IMR-90 (cell line): ENCODE results near the gene NR1I2. TPM values are rescaled to one million over a fixed set of nuclear protein-coding genes. Genes with fewer than 3 reads are reported as not detected.

Source experiments
- ATAC-seq: fragments of 200-7000 bp; cut with Tn5 transposase; 2 replicates; pipeline ENCODE4 v1.9.1; 2020; ENCODE audit warnings: low read depth, mild to moderate bottlenecking, moderate library complexity
- BruUV-seq: library from RNA; stranded (reverse); fragments of 400-500 nt; replicated peaks from 2 replicates; lab custom pipeline; 2021; lab: Mats Ljungman, UMichigan
- CTCF ChIA-PET: fragments of 300-600 bp; formaldehyde crosslinking; extraction: SDS; loops from one replicate; lab custom pipeline; 2021; ENCODE audit warnings: antibody characterized with exemption; lab: Yijun Ruan, JAX
- POLR2A ChIA-PET: fragments of 300-600 bp; sonication (Branson Sonifier 250); formaldehyde crosslinking; loops from one replicate; lab custom pipeline; 2022; ENCODE audit warnings: antibody characterized with exemption; ENCODE audit not compliant: unreplicated experiment; lab: Charles Lee
- DNase-seq: peaks from one replicate; pipeline ENCODE4 v3.0.0; 2013
- H2AFZ ChIP-seq: replicated peaks from 2 replicates; pipeline ENCODE3; 2013; ENCODE audit warnings: low read length, mild to moderate bottlenecking; ENCODE audit not compliant: poor library complexity
- H2AK5ac ChIP-seq: 2 replicates; pipeline ENCODE4 v1.6.1; 2013; ENCODE audit warnings: low read depth, low read length, inconsistent platforms
- H2AK9ac ChIP-seq: replicated peaks from 2 replicates; pipeline ENCODE3; 2013; ENCODE audit warnings: mild to moderate bottlenecking, low read depth, low read length, moderate library complexity; ENCODE audit not compliant: poor library complexity
- H2BK120ac ChIP-seq: 2 replicates; pipeline ENCODE4 v1.6.1; 2013; ENCODE audit warnings: low read depth, low read length, inconsistent platforms
- H2BK15ac ChIP-seq: 3 replicates; pipeline ENCODE4 v1.6.1; 2013; ENCODE audit warnings: low read depth, low read length, inconsistent platforms
- H2BK20ac ChIP-seq: 2 replicates; pipeline ENCODE4 v1.6.1; 2013; ENCODE audit warnings: low read depth, mild to moderate bottlenecking, inconsistent platforms, low read length, moderate library complexity
- H2BK5ac ChIP-seq: 2 replicates; pipeline ENCODE4 v1.6.1; 2013; ENCODE audit warnings: mild to moderate bottlenecking, low read depth, low read length, inconsistent platforms; ENCODE audit not compliant: poor library complexity, severe bottlenecking
- H3K14ac ChIP-seq: replicated peaks from 2 replicates; pipeline ENCODE4 v1.6.1; 2013; ENCODE audit warnings: low read depth, low read length, inconsistent platforms
- H3K18ac ChIP-seq: 2 replicates; pipeline ENCODE4 v1.6.1; 2013; ENCODE audit warnings: low read depth, low read length, control low read depth
- H3K23ac ChIP-seq: 2 replicates; pipeline ENCODE4 v1.6.1; 2013; ENCODE audit warnings: low read depth, low read length, inconsistent platforms
- H3K27ac ChIP-seq: 2 replicates; pipeline ENCODE4 v1.5.1; 2013; ENCODE audit warnings: mild to moderate bottlenecking, control low read depth, low read length; ENCODE audit not compliant: insufficient read depth
- H3K27me3 ChIP-seq: 2 replicates; pipeline ENCODE4 v1.6.1; 2013; ENCODE audit warnings: low read length; ENCODE audit not compliant: control insufficient read depth, insufficient read depth
- H3K36me3 ChIP-seq: 2 replicates; pipeline ENCODE4 v1.6.1; 2013; ENCODE audit warnings: low read length, mixed read lengths; ENCODE audit not compliant: control insufficient read depth, insufficient read depth
- H3K4ac ChIP-seq: 2 replicates; pipeline ENCODE4 v1.6.1; 2013; ENCODE audit warnings: low read depth, low read length, inconsistent platforms
- H3K4me1 ChIP-seq: 2 replicates; pipeline ENCODE4 v1.6.1; 2013; ENCODE audit warnings: low read length, mixed read lengths; ENCODE audit not compliant: control insufficient read depth, insufficient read depth
- H3K4me2 ChIP-seq: 2 replicates; pipeline ENCODE4 v1.6.1; 2013; ENCODE audit warnings: low read depth, mild to moderate bottlenecking, control low read depth, low read length, moderate library complexity
- H3K4me3 ChIP-seq: 2 replicates; pipeline ENCODE4 v1.5.1; 2013; ENCODE audit warnings: low read depth, mild to moderate bottlenecking, control low read depth, low read length, moderate library complexity; ENCODE audit not compliant: insufficient read depth
- H3K56ac ChIP-seq: 2 replicates; pipeline ENCODE4 v1.6.1; 2013; ENCODE audit warnings: low read length, inconsistent platforms; ENCODE audit not compliant: insufficient read depth; ENCODE audit errors: extremely low read depth
- H3K79me1 ChIP-seq, 2 experiments: 2 replicates each; pipeline ENCODE4 v1.6.1; 2013; ENCODE audit warnings: low read length in 2 of 2, inconsistent platforms in 1 of 2, low read depth in 1 of 2
- H3K9ac ChIP-seq: 2 replicates; pipeline ENCODE4 v1.6.1; 2013; ENCODE audit warnings: low read depth, low read length, control low read depth
- H3K9me1 ChIP-seq: 2 replicates; pipeline ENCODE4 v1.6.1; 2013; ENCODE audit warnings: low read length, inconsistent platforms; ENCODE audit not compliant: insufficient read depth
- H3K9me3 ChIP-seq: 2 replicates; pipeline ENCODE4 v1.6.1; 2013; ENCODE audit warnings: low read length; ENCODE audit not compliant: control insufficient read depth, insufficient read depth
- H4K20me1 ChIP-seq: 2 replicates; pipeline ENCODE4 v1.6.1; 2013; ENCODE audit warnings: low read length, inconsistent platforms; ENCODE audit not compliant: insufficient read depth
- H4K5ac ChIP-seq: 2 replicates; pipeline ENCODE4 v1.6.1; 2013; ENCODE audit warnings: mild to moderate bottlenecking, low read depth, low read length, control low read depth
- H4K8ac ChIP-seq, 2 experiments: 2 replicates each; pipeline ENCODE4 v1.6.1; 2013; ENCODE audit warnings: low read depth in 2 of 2, low read length in 2 of 2, control low read depth in 1 of 2, inconsistent platforms in 1 of 2
- H4K91ac ChIP-seq: 2 replicates; pipeline ENCODE4 v1.6.1; 2013; ENCODE audit warnings: low read depth, low read length, inconsistent platforms; ENCODE audit not compliant: insufficient read depth
- BHLHE40 ChIP-seq: fragments of 150-350 bp; IDR thresholded peaks from 2 replicates; pipeline ENCODE4 v1.6.1; 2016; ENCODE audit warnings: mild to moderate bottlenecking, low read depth, low read length
- CEBPB ChIP-seq: IDR thresholded peaks from 2 replicates; pipeline ENCODE4 v1.6.1; 2012; ENCODE audit warnings: low read depth, low read length, improper control_type of control experiment
- CHD1 ChIP-seq: IDR thresholded peaks from 2 replicates; pipeline ENCODE4 v1.6.1; 2012; ENCODE audit warnings: low read depth, low read length, improper control_type of control experiment
- FOS ChIP-seq: fragments of 150-350 bp; IDR thresholded peaks from 2 replicates; pipeline ENCODE4 v1.6.1; 2016; ENCODE audit warnings: low read depth, low read length
- MAFK ChIP-seq: IDR thresholded peaks from 2 replicates; pipeline ENCODE4 v1.6.1; 2012; ENCODE audit warnings: low read depth, low read length, improper control_type of control experiment
- MAZ ChIP-seq: IDR thresholded peaks from 2 replicates; pipeline ENCODE4 v1.6.1; 2012; ENCODE audit warnings: low read depth, mild to moderate bottlenecking, low read length, improper control_type of control experiment, moderate library complexity, borderline replicate concordance
- MXI1 ChIP-seq: IDR thresholded peaks from 2 replicates; pipeline ENCODE4 v1.6.1; 2012; ENCODE audit warnings: low read depth, mild to moderate bottlenecking, low read length, moderate library complexity, borderline replicate concordance
- NFE2L2 ChIP-seq: fragments of 150-350 bp; IDR thresholded peaks from 2 replicates; pipeline ENCODE4 v1.6.1; 2016; ENCODE audit warnings: low read depth, mild to moderate bottlenecking, low read length
- POLR2A ChIP-seq: IDR thresholded peaks from 2 replicates; pipeline ENCODE4 v1.6.1; 2012; ENCODE audit warnings: mild to moderate bottlenecking, low read depth, low read length
- RAD21 ChIP-seq: IDR thresholded peaks from 2 replicates; pipeline ENCODE4 v1.6.1; 2012; ENCODE audit warnings: low read length, improper control_type of control experiment
- RCOR1 ChIP-seq: IDR thresholded peaks from 2 replicates; pipeline ENCODE4 v1.6.1; 2012; ENCODE audit warnings: mild to moderate bottlenecking, low read length, improper control_type of control experiment; ENCODE audit not compliant: insufficient replicate concordance
- RFX5 ChIP-seq: IDR thresholded peaks from 2 replicates; pipeline ENCODE4 v1.8.0; 2012; ENCODE audit warnings: low read depth, mild to moderate bottlenecking, low read length, moderate library complexity
- SMC3 ChIP-seq: fragments of 150-350 bp; IDR thresholded peaks from 2 replicates; pipeline ENCODE4 v1.6.1; 2016; ENCODE audit warnings: low read depth, mild to moderate bottlenecking, antibody characterized with exemption, low read length, moderate library complexity
- whole genome bisulfite sequencing, 2 experiments: methylation state at CpG; one replicate each; pipeline versions ENCODE4 v1.1.5 to v1.1.7; 2013; ENCODE audit warnings: missing lambda C conversion rate in 2 of 2; ENCODE audit not compliant: insufficient read length in 1 of 2; ENCODE audit errors: extremely low coverage in 2 of 2; 5-methylcytosine and 5-hydroxymethylcytosine counted together
- dilution Hi-C: fragments of 300-500 bp; cut with HindIII; formaldehyde crosslinking; loops from one replicate; pipeline ENCODE4 v1.14.3; 2018; ENCODE audit warnings: low sequenced_read_pairs; ENCODE audit not compliant: unreplicated experiment
- in situ Hi-C: fragments of 300-500 bp; cut with MboI; formaldehyde crosslinking; loops from 3 replicates; pipeline ENCODE4 v1.14.3; 2019; ENCODE audit warnings: low sequenced_read_pairs, inconsistent platforms, mixed read lengths
- intact Hi-C: fragments of 100-400 bp; cut with micrococcal nuclease; formaldehyde crosslinking; loops from 2 replicates; pipeline ENCODE4 v1.10.0; 2022
- polyA plus RNA-seq, 3 experiments: library from polyadenylated mRNA; depleted of rRNA; stranded (reverse); fragments of >200 nt; gene quantifications; 2 replicates each; pipeline ENCODE4 v1.2.3, GENCODE V29; 2012; ENCODE audit warnings: low replicate concordance in 1 of 3
- total RNA-seq: library from RNA; depleted of rRNA; stranded (reverse); fragments of >200 nt; gene quantifications from 2 replicates; pipeline ENCODE4 v1.2.3, GENCODE V29; 2012
- TF ChIP-seq, protein P1 (sequence below): conservative IDR thresholded peaks from 2 replicates; pipeline ENCODE4 v1.5.1; 2012; ENCODE audit warnings: mild to moderate bottlenecking, low read depth, low read length, improper control_type of control experiment
- TF ChIP-seq, protein P2 (sequence below): fragments of 150-350 bp; IDR thresholded peaks from 2 replicates; pipeline ENCODE4 v1.6.1; 2016; ENCODE audit warnings: low read depth, mild to moderate bottlenecking, low read length, moderate library complexity, borderline replicate concordance

NR1I2 gene
- total and polyA plus RNA-seq, 2 of the 4 experiments (the other 2 are of a cell fraction): not detected

DNA sequence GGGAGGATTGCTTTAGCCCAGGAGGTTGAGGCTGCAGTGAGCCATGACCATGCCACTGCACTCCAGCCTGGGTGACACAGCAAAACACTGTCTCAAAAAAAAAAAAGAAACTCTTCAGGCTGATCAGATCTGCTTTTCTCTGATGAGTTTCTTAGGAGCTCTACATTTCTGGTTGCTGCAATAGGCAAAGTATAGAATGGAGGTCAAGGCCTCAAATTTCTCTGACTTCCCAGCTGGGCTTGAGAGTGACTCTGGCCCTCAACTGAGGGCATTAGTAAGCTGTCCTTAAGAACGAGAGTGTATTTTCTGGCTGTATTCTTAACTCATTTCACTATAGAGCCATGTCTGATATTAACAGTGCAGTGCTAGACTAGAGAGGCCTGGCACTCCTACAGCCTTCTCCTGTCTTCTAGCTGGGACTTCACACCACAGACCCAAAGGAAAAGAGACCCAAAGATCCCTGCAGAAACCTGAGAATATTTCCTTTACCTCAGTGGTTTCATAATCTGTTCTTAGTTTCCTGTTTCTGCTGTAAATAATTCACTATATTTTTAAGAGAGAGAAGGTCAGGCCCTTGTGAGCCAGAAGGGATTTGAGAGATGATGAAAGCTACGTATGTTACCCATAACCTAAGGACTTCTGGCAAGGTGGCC, 2.0 kb upstream of the NR1I2 start:
- Histone ChIP-seq H2BK15ac (no peak overlapping the region), H2BK120ac (no peak overlapping the region), H3K4me1 (no peaks in the 10 kb centered on the region), H3K18ac (no peak overlapping the region), H3K23ac (no peak overlapping the region), H4K20me1 (no peaks in the 10 kb centered on the region), H3K14ac (no peak overlapping the region), H2BK5ac (no peak overlapping the region), H3K9ac (no peak overlapping the region), H2AK9ac (no peak overlapping the region), H3K9me3 (no peaks in the 10 kb centered on the region; the same call in 1 of the 2 replicates), H2AK5ac (no peak overlapping the region), H4K91ac (no peak overlapping the region), H3K4ac (no peak overlapping the region), H4K8ac (no peak overlapping the region), H3K9me1 (no peaks in the 10 kb centered on the region), H3K4me2 (no peak overlapping the region), H4K5ac (no peak overlapping the region), H3K56ac (no peak overlapping the region), H3K79me1 (no peaks in the 10 kb centered on the region), H2BK20ac (no peak overlapping the region), H3K4me3 (no peak overlapping the region), H3K36me3 (no peaks in the 10 kb centered on the region), H2AFZ (no peak overlapping the region), H3K27ac (no peak overlapping the region), H3K27me3 (peaks cover 4% of the 10 kb centered on the region)
- ATAC-seq: no peak
- ChIA-PET CTCF (no interaction called here), POLR2A (no interaction called here)
- no peak for DNase-seq
- in situ Hi-C loops (no loop called here), dilution Hi-C loops (no loop called here), intact Hi-C loops (no loop called here)
- no TSS peak for BruUV-seq
- WGBS, 2 experiments: no CpG with 5 or more reads among the region's 2 CpGs
- TF ChIP-seq RFX5 (no peak), RCOR1 (no peak), NFE2L2 (no peak), RAD21 (no peak), FOS (no peak), CEBPB (no peak), MAFK (no peak), MXI1 (no peak), SMC3 (no peak), MAZ (no peak), POLR2A (no peak), BHLHE40 (no peak), CHD1 (no peak)
- TF ChIP-seq, protein P1, sequence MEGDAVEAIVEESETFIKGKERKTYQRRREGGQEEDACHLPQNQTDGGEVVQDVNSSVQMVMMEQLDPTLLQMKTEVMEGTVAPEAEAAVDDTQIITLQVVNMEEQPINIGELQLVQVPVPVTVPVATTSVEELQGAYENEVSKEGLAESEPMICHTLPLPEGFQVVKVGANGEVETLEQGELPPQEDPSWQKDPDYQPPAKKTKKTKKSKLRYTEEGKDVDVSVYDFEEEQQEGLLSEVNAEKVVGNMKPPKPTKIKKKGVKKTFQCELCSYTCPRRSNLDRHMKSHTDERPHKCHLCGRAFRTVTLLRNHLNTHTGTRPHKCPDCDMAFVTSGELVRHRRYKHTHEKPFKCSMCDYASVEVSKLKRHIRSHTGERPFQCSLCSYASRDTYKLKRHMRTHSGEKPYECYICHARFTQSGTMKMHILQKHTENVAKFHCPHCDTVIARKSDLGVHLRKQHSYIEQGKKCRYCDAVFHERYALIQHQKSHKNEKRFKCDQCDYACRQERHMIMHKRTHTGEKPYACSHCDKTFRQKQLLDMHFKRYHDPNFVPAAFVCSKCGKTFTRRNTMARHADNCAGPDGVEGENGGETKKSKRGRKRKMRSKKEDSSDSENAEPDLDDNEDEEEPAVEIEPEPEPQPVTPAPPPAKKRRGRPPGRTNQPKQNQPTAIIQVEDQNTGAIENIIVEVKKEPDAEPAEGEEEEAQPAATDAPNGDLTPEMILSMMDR: no peak
- TF ChIP-seq, protein P2, sequence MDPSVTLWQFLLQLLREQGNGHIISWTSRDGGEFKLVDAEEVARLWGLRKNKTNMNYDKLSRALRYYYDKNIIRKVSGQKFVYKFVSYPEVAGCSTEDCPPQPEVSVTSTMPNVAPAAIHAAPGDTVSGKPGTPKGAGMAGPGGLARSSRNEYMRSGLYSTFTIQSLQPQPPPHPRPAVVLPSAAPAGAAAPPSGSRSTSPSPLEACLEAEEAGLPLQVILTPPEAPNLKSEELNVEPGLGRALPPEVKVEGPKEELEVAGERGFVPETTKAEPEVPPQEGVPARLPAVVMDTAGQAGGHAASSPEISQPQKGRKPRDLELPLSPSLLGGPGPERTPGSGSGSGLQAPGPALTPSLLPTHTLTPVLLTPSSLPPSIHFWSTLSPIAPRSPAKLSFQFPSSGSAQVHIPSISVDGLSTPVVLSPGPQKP: no peak
